Choroid plexus epithelial cell (primary cell): ENCODE results near the gene NMRAL1.
A peak's percentile ranks its signal among the peaks of the same experiment; 100 is the strongest.

ENCODE experiments used
- DNase-seq: peaks from one replicate; pipeline ENCODE4 v3.0.0-alpha.2; 2010; ENCODE audit warnings: low read depth
- H3K4me3 ChIP-seq: 2 replicates; pipeline ENCODE4 v1.5.1; 2011; ENCODE audit warnings: low read depth, mild to moderate bottlenecking, control low read depth, low read length, moderate library complexity
- CTCF ChIP-seq: conservative IDR thresholded peaks from 2 replicates; pipeline ENCODE4 v1.5.1; 2011; ENCODE audit warnings: low read depth, mild to moderate bottlenecking, control low read depth, inconsistent platforms, low read length, moderate library complexity

Gene NMRAL1

GRCh38 chr16:4416200-4417032, 58.0 kb downstream of the NMRAL1 start, which contains the start of gene CORO7:
Gene CORO7, minus strand, starts transcription at chr16:4416596. Its CDS starts 78 bp downstream, at chr16:4416518.
- peak; percentile 89 for DNase-seq
- TF ChIP-seq CTCF, result no peak
- peak within 1 kb of the TSS; percentile 78 for H3K4me3 ChIP-seq

- DNase-seq, result no peak
- no peak for TF ChIP-seq CTCF
These were observed 58.8 kb downstream of the NMRAL1 start for GRCh38 chr16:4415538-4416199.

GRCh38 chr16:4414187-4414917, 60.1 kb downstream of the NMRAL1 start:
- DNase-seq, result no peak
- TF ChIP-seq CTCF, result no peak
- H3K4me3 ChIP-seq, result no peak overlapping the region

More at GRCh38 chr16:4415538-4416199, 58.8 kb downstream of the NMRAL1 start:
- peak overlapping the region; percentile 78 for H3K4me3 ChIP-seq

- DNase-seq, result no peak
- no peak overlapping the region for H3K4me3 ChIP-seq
- TF ChIP-seq CTCF, result no peak
These were observed 61.6 kb downstream of the NMRAL1 start for GRCh38 chr16:4412854-4413253.

GRCh38 chr16:4412159-4412558, 62.3 kb downstream of the NMRAL1 start:
- DNase-seq, result no peak
- no peak for TF ChIP-seq CTCF
- no peak overlapping the region for H3K4me3 ChIP-seq
